ENCODE results near the gene HABP2.

DNA sequence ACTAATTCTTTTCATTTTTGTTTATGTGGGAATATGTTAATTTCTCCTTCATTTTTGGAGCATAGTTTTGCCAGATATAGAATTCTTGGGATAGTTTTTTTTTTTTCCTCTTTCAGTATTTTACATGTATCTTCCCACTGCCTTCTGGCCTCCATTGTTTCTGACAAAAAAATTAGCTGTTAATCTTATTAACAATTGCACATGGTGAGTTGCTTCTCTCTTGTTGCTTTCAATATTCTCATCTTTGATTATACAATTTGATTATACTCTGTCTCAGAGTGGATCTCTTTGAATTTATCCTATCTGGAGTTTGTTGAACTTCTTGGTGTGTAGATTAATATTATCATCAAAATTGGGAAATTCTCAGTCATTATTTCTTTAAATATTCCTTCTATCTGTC lies 41.4 kb upstream of the HABP2 start:
- no peak for TF ChIP-seq EZH2 (IDR thresholded peaks at IDR 0.05; ENCODE audit: borderline replicate concordance, low read length)
- TF ChIP-seq, protein P1, sequence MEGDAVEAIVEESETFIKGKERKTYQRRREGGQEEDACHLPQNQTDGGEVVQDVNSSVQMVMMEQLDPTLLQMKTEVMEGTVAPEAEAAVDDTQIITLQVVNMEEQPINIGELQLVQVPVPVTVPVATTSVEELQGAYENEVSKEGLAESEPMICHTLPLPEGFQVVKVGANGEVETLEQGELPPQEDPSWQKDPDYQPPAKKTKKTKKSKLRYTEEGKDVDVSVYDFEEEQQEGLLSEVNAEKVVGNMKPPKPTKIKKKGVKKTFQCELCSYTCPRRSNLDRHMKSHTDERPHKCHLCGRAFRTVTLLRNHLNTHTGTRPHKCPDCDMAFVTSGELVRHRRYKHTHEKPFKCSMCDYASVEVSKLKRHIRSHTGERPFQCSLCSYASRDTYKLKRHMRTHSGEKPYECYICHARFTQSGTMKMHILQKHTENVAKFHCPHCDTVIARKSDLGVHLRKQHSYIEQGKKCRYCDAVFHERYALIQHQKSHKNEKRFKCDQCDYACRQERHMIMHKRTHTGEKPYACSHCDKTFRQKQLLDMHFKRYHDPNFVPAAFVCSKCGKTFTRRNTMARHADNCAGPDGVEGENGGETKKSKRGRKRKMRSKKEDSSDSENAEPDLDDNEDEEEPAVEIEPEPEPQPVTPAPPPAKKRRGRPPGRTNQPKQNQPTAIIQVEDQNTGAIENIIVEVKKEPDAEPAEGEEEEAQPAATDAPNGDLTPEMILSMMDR (conservative IDR thresholded peaks at IDR 0.05 in 1 of 2, IDR thresholded peaks at IDR 0.05 in 1 of 2; ENCODE audit: extremely low read depth in 1 of 2, insufficient read depth in 1 of 2, low read depth in 1 of 2, low read length in 2 of 2), result no peak
